Measurements from ENCODE around the gene GATD1. TPM values are rescaled to one million over a fixed set of nuclear protein-coding genes. Genes with fewer than 3 reads are reported as not detected.

GATD1 gene
- total RNA-seq, 2 experiments from 2014 or later: 109 to 117 TPM

- Histone ChIP-seq H3K4me3 (ENCODE audit: low read depth, low read length, poor library complexity, severe bottlenecking) (no peak overlapping the region), H2AFZ (ENCODE audit: low read length) (no peak overlapping the region), H3K9me2 (ENCODE audit: insufficient read depth, low read length) (no peaks in the 10 kb centered on the region), H3K4me1 (ENCODE audit: insufficient read depth, low read length, poor library complexity, severe bottlenecking) (peaks cover 37% of the 10 kb centered on the region), H3K4me2 (ENCODE audit: low read length) (no peak overlapping the region), H3K79me2 (ENCODE audit: insufficient read depth, low read depth, low read length) (peaks cover 8% of the 10 kb centered on the region; the same call in 1 of the 2 replicates), H3K9me3 (ENCODE audit: low read length) (no peaks in the 10 kb centered on the region), H4K20me1 (ENCODE audit: insufficient read depth, low read length) (no peaks in the 10 kb centered on the region), H3K36me3 (ENCODE audit: insufficient read depth, low read length) (peaks cover 30% of the 10 kb centered on the region; the same call in 1 of the 2 replicates), H3K27ac (ENCODE audit: low read depth, low read length, poor library complexity, severe bottlenecking) (no peak overlapping the region)
- TF ChIP-seq EZH2phosphoT487 (IDR thresholded peaks at IDR 0.05; ENCODE audit: borderline replicate concordance, low read depth, low read length): no peak
- TF ChIP-seq CTCF (conservative IDR thresholded peaks at IDR 0.05; ENCODE audit: low read length): no peak
- intact Hi-C loops (cut with micrococcal nuclease; ENCODE audit: unreplicated experiment): no loop called here
- no TSS peak for BruUV-seq (replicated peaks)
- DNase-seq (ENCODE audit: low spot score): no peak
- ChIA-PET CTCF (ENCODE audit: unreplicated experiment) (no interaction called here), POLR2A (no interaction called here)
These were observed 24.0 kb upstream of the GATD1 start for GRCh38 chr11:801097-801780.

GRCh38 chr11:800473-800872 lies 23.2 kb upstream of the GATD1 start:
- Histone ChIP-seq H3K9me2 (ENCODE audit: insufficient read depth, low read length) (no peaks in the 10 kb centered on the region), H3K9me3 (ENCODE audit: low read length) (no peaks in the 10 kb centered on the region), H3K4me2 (ENCODE audit: low read length) (no peak overlapping the region), H4K20me1 (ENCODE audit: insufficient read depth, low read length) (no peaks in the 10 kb centered on the region), H3K27ac (ENCODE audit: low read depth, low read length, poor library complexity, severe bottlenecking) (no peak overlapping the region), H3K4me3 (ENCODE audit: low read depth, low read length, poor library complexity, severe bottlenecking) (no peak overlapping the region), H2AFZ (ENCODE audit: low read length) (no peak overlapping the region), H3K79me2 (ENCODE audit: insufficient read depth, low read depth, low read length) (peaks cover 8% of the 10 kb centered on the region; the same call in 1 of the 2 replicates), H3K36me3 (ENCODE audit: insufficient read depth, low read length) (peaks cover 30% of the 10 kb centered on the region; the same call in 1 of the 2 replicates), H3K4me1 (ENCODE audit: insufficient read depth, low read length, poor library complexity, severe bottlenecking) (peaks cover 29% of the 10 kb centered on the region)
- ChIA-PET POLR2A (interaction anchor here (0.6 kb wide), 1 partner anchor 9 kb away, joined by 6 read pairs; no protein-coding TSS in a partner anchor), CTCF (ENCODE audit: unreplicated experiment) (no interaction called here)
- no TSS peak for BruUV-seq (replicated peaks)
- TF ChIP-seq CTCF (conservative IDR thresholded peaks at IDR 0.05; ENCODE audit: low read length): no peak
- no peak for TF ChIP-seq EZH2phosphoT487 (IDR thresholded peaks at IDR 0.05; ENCODE audit: borderline replicate concordance, low read depth, low read length)
- intact Hi-C loops (cut with micrococcal nuclease; ENCODE audit: unreplicated experiment): no loop called here
- no peak for DNase-seq (ENCODE audit: low spot score)
